ENCODE results near the gene ANAPC15.

GRCh38 chr11:72072348-72072747, 40.1 kb downstream of the ANAPC15 start:
- no peak for TF ChIP-seq CTCF (IDR thresholded peaks at IDR 0.05)
- no peak for TF ChIP-seq USF1 (CRISPR knock-in tag; IDR thresholded peaks at IDR 0.05)
- no peak for TF ChIP-seq TEAD4 (CRISPR knock-in tag; IDR thresholded peaks at IDR 0.05)
- no peak for TF ChIP-seq E2F4 (CRISPR knock-in tag; IDR thresholded peaks at IDR 0.05; ENCODE audit: borderline replicate concordance, low read depth)
- no peak for TF ChIP-seq MAX (CRISPR knock-in tag; IDR thresholded peaks at IDR 0.05)
- TF ChIP-seq CBFB (CRISPR knock-in tag; IDR thresholded peaks at IDR 0.05; ENCODE audit: low read depth) = no peak
- no peak for TF ChIP-seq NR2C2 (CRISPR knock-in tag; IDR thresholded peaks at IDR 0.05)
- TF ChIP-seq, protein P1, sequence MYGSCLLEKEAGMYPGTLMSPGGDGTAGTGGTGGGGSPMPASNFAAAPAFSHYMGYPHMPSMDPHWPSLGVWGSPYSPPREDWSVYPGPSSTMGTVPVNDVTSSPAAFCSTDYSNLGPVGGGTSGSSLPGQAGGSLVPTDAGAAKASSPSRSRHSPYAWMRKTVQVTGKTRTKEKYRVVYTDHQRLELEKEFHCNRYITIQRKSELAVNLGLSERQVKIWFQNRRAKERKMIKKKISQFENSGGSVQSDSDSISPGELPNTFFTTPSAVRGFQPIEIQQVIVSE (CRISPR knock-in tag; IDR thresholded peaks at IDR 0.05; ENCODE audit: borderline replicate concordance) = no peak

All from WTC11 (cell line).